Activated CD4-positive, alpha-beta T cell treated with anti-CD3 and anti-CD28 coated beads, Interleukin-2, amount 10 ng/mL, durations not matched to agents 7 days and 5 days (primary cell): ENCODE results near the gene STK32B. TPM values are rescaled to one million over a fixed set of nuclear protein-coding genes. Genes with fewer than 3 reads are reported as not detected.
"Not testable (repeated sequence)": the region's sequence is repeated elsewhere in the genome, so short reads cannot be mapped to it uniquely, and the experiment has no call there.

Experiments used
- CTCF ChIA-PET: fragments of 350-600 bp; sonication (Branson Sonifier 250); formaldehyde crosslinking; loops from one replicate; lab custom pipeline; 2021; ENCODE audit warnings: antibody characterized with exemption; lab: Charles Lee
- POLR2A ChIA-PET: fragments of 350-600 bp; sonication (Branson Sonifier 250); formaldehyde crosslinking; loops from one replicate; lab custom pipeline; 2021; ENCODE audit warnings: antibody characterized with exemption; lab: Charles Lee
- DNase-seq: peaks from one replicate; pipeline ENCODE4 v3.0.0-alpha.2; 2020
- H3K27ac Mint-ChIP-seq: one replicate; pipeline ENCODE4 v1.8.0; 2021; ENCODE audit warnings: mild to moderate bottlenecking, moderate library complexity, mixed read lengths
- H3K27me3 Mint-ChIP-seq: one replicate; pipeline ENCODE4 v1.8.0; 2021; ENCODE audit warnings: mixed read lengths
- H3K36me3 Mint-ChIP-seq: one replicate; pipeline ENCODE4 v1.8.0; 2021; ENCODE audit warnings: low read depth, mixed read lengths
- H3K4me1 Mint-ChIP-seq: one replicate; pipeline ENCODE4 v1.8.0; 2021; ENCODE audit warnings: mixed read lengths
- H3K4me3 Mint-ChIP-seq: one replicate; pipeline ENCODE4 v1.8.0; 2021; ENCODE audit warnings: mild to moderate bottlenecking, moderate library complexity, mixed read lengths
- H3K9me3 Mint-ChIP-seq: one replicate; pipeline ENCODE4 v1.8.0; 2021; ENCODE audit warnings: mixed read lengths
- total RNA-seq, 2 experiments: library from RNA; stranded (reverse); gene quantifications; one replicate each; pipeline ENCODE4 v1.2.3, GENCODE V29; 2021

The STK32B gene
- total RNA-seq, 2 experiments from 2014 or later = not detected

DNA sequence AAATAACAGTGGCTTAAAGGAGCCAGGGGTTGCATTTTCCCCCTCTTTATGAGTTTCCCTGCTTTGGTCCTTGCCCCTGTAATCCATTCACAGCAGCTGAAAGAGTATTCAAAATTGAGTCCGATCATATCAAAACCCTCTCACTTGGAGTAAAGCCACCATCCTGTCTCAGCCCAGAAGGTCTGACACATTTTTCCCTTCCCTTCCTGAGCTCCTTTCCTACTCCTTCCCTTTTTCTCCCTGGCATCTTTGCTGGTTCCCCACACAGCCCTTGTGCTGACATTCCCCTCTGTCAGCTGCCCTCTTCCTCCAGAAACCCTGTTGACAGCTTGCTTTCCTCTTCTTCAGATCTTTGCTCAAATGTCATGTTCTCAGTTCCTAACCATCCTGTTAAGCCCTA, 361.5 kb downstream of the STK32B start:
- H3K36me3 Mint-ChIP-seq = no peaks in the 10 kb centered on the region

DNA sequence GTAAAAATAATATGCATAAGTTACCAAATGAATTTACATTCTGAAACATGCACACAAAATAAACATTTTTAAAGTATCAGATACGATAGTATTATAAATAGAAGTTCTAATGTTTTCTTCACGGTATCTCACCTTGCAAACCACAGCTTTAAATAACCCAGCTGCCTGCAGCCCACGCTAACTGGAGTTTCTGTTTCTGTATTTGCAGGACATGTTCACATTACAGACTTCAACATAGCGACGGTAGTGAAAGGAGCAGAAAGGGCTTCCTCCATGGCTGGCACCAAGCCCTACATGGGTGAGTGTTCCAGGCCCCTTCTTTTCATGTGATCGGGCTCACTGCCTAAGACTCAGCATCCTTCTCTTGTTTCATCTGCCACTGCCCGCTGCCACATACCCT, 365.4 kb downstream of the STK32B start:
- H3K4me3 Mint-ChIP-seq = no peak overlapping the region
- no peaks in the 10 kb centered on the region for H3K27me3 Mint-ChIP-seq
- H3K9me3 Mint-ChIP-seq = no peaks in the 10 kb centered on the region
- no peaks in the 10 kb centered on the region for H3K4me1 Mint-ChIP-seq
- no peak for DNase-seq
- ChIA-PET CTCF (no interaction called here), POLR2A (no interaction called here)
- no peak overlapping the region for H3K27ac Mint-ChIP-seq
- H3K36me3 Mint-ChIP-seq = no peaks in the 10 kb centered on the region

More for the DNA sequence above, 361.5 kb downstream of the STK32B start:
- Mint-ChIP-seq H3K4me1 (no peaks in the 10 kb centered on the region), H3K9me3 (peaks cover 3% of the 10 kb centered on the region), H3K4me3 (no peak overlapping the region), H3K27me3 (no peaks in the 10 kb centered on the region), H3K27ac (no peak overlapping the region)
- DNase-seq = no peak
- POLR2A ChIA-PET = no interaction called here
- CTCF ChIA-PET = no interaction called here

DNA sequence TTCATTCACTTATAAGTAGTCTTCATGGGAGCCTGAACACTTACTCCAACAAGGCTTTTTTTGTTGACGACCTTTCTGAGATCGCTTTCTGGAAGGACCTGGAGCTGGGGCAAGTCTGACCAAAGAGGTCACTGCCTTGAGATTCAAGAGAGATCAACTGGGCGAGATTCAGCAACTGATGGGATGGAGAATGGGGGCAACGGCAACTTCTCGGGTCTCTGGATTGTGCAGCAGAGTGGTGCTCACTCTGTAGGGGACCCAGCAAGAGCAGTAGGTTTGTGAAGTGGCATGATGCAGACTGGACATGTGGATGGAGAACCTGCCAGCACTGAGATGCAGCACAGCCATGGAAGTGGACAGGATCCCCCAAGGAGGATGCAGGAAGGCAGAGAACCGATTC, 369.0 kb downstream of the STK32B start:
- H3K27ac Mint-ChIP-seq = no peak overlapping the region
- no peaks in the 10 kb centered on the region for H3K36me3 Mint-ChIP-seq
- DNase-seq = no peak
- H3K4me3 Mint-ChIP-seq = no peak overlapping the region
- no peaks in the 10 kb centered on the region for H3K27me3 Mint-ChIP-seq
- ChIA-PET CTCF (no interaction called here), POLR2A (no interaction called here)
- no peaks in the 10 kb centered on the region for H3K9me3 Mint-ChIP-seq
- H3K4me1 Mint-ChIP-seq = no peaks in the 10 kb centered on the region

DNA sequence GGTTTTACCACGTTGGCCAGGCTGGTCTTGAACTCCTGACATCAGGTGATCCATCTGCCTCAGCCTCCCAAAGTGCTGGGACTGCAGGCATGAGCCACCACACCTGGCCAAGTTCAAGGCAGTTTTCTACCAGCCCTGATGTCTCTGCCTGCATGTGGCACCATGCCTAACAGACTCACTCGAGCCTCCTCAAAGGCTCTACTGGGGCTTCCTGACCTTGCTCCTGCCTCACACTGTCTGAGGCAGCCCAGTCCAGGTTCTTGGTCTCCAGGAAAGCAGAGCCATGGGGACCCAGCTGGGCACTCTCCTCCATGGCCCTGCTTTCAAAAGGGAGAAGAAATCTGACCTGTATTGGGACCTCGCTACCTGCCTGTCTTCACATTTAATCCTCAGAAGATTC, 370.1 kb downstream of the STK32B start:
- Mint-ChIP-seq H3K36me3 (no peaks in the 10 kb centered on the region), H3K27ac (no peak overlapping the region), H3K4me1 (no peaks in the 10 kb centered on the region), H3K27me3 (no peaks in the 10 kb centered on the region), H3K9me3 (no peaks in the 10 kb centered on the region), H3K4me3 (no peak overlapping the region)
- DNase-seq = no peak
- POLR2A ChIA-PET = no interaction called here
- CTCF ChIA-PET = no interaction called here

DNA sequence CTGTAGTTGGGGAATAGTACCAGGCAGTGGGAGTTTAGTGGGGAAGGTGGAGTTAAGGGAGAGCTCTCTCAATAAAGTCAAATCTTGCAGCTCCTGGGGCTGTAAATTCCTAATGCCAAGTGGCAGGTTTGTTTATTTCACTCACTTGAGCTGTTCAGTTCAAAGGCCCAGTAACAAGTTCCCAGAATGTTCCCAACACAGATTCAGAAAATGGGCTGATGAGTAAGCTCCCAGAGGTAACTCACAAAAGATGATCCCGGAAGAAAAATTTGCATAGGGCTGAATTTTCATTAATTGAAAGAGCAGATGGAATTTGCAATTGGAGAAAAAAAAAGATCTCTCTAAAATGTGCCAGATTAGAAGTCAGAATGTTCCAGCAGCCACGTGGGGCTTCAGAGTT, 370.9 kb downstream of the STK32B start:
- POLR2A ChIA-PET = no interaction called here

DNA sequence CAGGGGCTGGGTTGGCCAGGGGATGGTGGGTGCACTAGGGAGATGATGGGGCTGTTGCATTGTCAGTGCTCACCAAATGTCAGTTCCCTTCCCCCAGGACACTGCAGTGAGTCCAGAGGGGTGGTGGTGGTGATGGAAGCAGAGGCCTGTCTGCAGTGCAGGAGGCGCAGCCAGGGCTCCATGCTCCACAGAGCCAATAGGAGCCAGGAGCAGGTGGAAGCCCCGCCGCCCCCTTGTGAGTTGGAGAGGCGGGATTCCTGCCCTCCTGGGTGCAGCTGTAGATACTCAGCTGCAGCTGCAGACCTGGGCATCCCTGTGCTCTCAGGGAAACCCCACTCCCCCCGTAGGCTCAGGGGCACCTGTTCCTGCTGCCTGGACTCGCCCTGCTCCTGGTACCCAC, 372.4 kb downstream of the STK32B start:
- CTCF ChIA-PET = no interaction called here
- POLR2A ChIA-PET = no interaction called here
- Mint-ChIP-seq H3K9me3 (no peaks in the 10 kb centered on the region), H3K4me3 (no peak overlapping the region), H3K4me1 (no peaks in the 10 kb centered on the region), H3K27ac (no peak overlapping the region), H3K36me3 (no peaks in the 10 kb centered on the region), H3K27me3 (no peaks in the 10 kb centered on the region)
- DNase-seq = no peak

More for the DNA sequence above, 370.9 kb downstream of the STK32B start:
- no peak overlapping the region for H3K4me3 Mint-ChIP-seq
- H3K9me3 Mint-ChIP-seq = no peaks in the 10 kb centered on the region
- no peaks in the 10 kb centered on the region for H3K27me3 Mint-ChIP-seq
- CTCF ChIA-PET = no interaction called here
- DNase-seq = no peak
- H3K36me3 Mint-ChIP-seq = no peaks in the 10 kb centered on the region
- H3K4me1 Mint-ChIP-seq = no peaks in the 10 kb centered on the region
- H3K27ac Mint-ChIP-seq = no peak overlapping the region

DNA sequence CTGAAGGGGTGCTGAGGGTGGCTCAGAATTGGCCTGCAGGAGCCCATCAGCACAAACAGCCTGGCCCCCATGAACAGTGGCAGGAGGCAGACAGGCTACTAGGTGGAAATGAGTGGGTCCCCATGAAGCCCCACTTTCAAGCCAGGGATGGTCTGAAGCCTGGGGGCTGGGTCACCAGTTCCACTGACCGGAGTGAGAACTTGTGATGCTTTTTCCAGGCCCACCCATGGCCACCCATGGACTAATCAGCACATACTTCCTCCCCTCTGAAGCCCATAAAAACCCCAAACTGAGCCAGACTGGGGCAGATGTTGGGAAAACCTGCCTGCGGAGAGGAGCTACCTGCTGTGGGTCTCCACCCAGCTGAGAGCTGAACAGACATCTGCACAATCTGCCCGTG, 372.9 kb downstream of the STK32B start:
- Mint-ChIP-seq H3K36me3 (no peaks in the 10 kb centered on the region), H3K27me3 (no peaks in the 10 kb centered on the region), H3K27ac (no peak overlapping the region), H3K9me3 (no peaks in the 10 kb centered on the region), H3K4me3 (no peak overlapping the region), H3K4me1 (no peaks in the 10 kb centered on the region)
- CTCF ChIA-PET = no interaction called here
- POLR2A ChIA-PET = no interaction called here
- DNase-seq = no peak

DNA sequence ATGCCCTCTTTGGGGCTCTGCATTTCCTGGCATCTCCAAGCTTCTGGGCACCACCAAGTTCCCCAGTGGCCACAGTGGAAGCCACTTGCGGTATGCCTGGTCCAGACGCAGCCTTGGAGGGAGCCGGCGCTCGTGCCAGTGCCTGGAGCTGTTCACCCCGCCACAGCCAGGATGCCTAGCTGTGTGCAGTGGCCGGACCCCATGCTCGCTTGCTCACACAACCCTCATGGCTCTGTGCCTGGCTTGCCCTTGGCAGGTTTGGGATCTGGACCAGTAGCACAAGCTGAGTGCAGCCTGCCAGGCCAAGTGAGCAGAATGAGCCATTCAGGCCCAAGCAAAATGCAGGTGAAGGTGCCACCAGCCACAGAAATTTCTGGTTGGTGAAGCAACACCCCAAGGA, 373.6 kb downstream of the STK32B start:
- CTCF ChIA-PET = no interaction called here
- Mint-ChIP-seq H3K27me3 (no peaks in the 10 kb centered on the region), H3K27ac (no peak overlapping the region), H3K4me1 (no peaks in the 10 kb centered on the region), H3K36me3 (no peaks in the 10 kb centered on the region), H3K4me3 (no peak overlapping the region), H3K9me3 (no peaks in the 10 kb centered on the region)
- POLR2A ChIA-PET = no interaction called here
- DNase-seq = no peak

DNA sequence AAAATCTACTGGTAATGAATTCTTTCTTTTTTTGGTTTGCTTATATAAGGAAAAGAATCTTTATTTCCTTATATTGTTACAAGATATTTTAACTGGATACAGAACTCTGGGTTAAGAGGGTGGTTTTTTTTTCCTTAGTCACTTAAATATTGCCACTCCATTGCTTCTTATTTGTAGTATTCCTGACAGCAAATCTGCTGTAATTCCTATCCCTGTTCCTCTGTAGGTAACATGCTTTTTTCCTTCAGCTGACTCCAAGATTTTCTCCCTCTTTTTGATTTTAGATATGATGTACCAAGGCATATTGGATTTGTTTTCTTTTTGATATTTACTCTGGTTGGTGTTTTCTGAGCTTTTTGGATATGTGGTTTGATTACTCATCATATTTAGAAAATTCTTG, 378.5 kb downstream of the STK32B start:
- no peaks in the 10 kb centered on the region for H3K4me1 Mint-ChIP-seq
- no peaks in the 10 kb centered on the region for H3K36me3 Mint-ChIP-seq
- H3K9me3 Mint-ChIP-seq = peaks cover 2% of the 10 kb centered on the region
- POLR2A ChIA-PET = no interaction called here
- no peak overlapping the region for H3K4me3 Mint-ChIP-seq
- DNase-seq = no peak
- H3K27me3 Mint-ChIP-seq = no peaks in the 10 kb centered on the region
- CTCF ChIA-PET = interaction anchor here (0.5 to 0.6 kb wide), 2 partner anchors 19 to 194 kb away, joined by 4 read pairs; no protein-coding TSS in a partner anchor
- H3K27ac Mint-ChIP-seq = no peak overlapping the region

DNA sequence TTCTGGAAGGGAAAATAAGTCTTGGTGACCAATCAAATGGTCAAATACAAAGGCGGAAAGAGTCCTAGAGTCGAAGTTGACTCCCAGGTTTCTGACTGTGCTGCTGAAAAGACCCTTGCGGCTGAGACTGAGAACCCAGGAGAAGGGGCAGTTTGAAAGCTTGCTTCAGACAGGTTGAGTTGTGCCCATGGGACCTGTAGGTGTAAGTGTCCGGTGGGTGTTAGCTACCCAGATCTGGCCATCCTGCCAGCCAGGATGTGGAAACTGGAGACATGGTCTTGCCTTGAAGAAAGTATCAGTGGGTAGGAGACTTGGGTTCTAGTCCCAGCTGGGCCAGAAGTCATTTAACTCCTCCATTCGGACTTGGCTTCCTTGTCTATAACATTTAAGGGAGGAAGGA, 381.9 kb downstream of the STK32B start:
- Mint-ChIP-seq H3K27me3 (no peaks in the 10 kb centered on the region), H3K36me3 (no peaks in the 10 kb centered on the region), H3K4me1 (no peaks in the 10 kb centered on the region), H3K27ac (no peak overlapping the region), H3K9me3 (peaks cover 2% of the 10 kb centered on the region), H3K4me3 (no peak overlapping the region)
- ChIA-PET CTCF (no interaction called here), POLR2A (no interaction called here)
- DNase-seq = no peak

DNA sequence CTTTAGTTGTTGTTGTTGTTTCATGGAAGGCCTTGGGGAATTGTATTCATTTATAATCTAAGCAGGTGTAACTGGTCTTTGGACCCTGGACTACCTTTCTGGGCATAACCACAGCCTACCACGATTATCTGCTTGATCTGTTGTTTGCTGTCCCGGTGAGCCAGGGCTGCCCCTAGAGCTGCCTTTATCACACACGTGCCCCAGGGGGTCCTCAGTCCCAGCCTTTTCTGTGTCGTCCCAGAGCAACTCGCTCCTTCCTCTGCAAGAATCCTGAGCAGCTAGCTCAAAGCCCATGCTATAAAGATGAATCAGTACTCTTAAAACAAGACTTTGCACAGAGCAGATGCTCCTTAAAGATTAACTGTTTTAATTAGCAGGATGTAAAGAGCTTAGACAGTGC, 383.9 kb downstream of the STK32B start:
- Mint-ChIP-seq H3K36me3 (no peaks in the 10 kb centered on the region), H3K27ac (no peak overlapping the region), H3K4me1 (no peaks in the 10 kb centered on the region), H3K9me3 (peaks cover 4% of the 10 kb centered on the region), H3K4me3 (no peak overlapping the region), H3K27me3 (no peaks in the 10 kb centered on the region)
- ChIA-PET POLR2A (no interaction called here), CTCF (interaction anchor here (0.9 kb wide), 1 partner anchor 23 kb away, joined by 3 read pairs; no protein-coding TSS in a partner anchor)
- no peak for DNase-seq

DNA sequence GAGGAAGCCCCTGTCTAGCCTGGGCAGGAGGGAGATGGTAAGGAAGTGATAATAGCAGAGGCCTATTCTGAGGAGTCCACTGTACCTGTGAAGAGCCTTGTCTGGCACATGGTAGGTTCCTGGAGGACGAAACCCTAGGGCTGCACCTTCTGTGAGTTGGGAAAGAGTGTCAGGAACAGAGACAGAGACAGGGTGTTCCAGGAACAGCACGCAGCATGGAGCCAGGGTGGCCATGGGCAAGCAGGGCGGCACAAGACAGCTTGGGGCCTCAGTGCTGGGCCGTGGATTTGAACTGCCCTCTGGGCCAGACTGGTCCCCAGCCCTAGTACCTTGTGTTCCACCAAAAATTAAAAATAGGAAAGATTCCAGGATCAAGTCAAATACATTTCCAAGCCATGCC, 384.5 kb downstream of the STK32B start:
- CTCF ChIA-PET = interaction anchor here (0.9 kb wide), 1 partner anchor 22 kb away, joined by 3 read pairs; no protein-coding TSS in a partner anchor

DNA sequence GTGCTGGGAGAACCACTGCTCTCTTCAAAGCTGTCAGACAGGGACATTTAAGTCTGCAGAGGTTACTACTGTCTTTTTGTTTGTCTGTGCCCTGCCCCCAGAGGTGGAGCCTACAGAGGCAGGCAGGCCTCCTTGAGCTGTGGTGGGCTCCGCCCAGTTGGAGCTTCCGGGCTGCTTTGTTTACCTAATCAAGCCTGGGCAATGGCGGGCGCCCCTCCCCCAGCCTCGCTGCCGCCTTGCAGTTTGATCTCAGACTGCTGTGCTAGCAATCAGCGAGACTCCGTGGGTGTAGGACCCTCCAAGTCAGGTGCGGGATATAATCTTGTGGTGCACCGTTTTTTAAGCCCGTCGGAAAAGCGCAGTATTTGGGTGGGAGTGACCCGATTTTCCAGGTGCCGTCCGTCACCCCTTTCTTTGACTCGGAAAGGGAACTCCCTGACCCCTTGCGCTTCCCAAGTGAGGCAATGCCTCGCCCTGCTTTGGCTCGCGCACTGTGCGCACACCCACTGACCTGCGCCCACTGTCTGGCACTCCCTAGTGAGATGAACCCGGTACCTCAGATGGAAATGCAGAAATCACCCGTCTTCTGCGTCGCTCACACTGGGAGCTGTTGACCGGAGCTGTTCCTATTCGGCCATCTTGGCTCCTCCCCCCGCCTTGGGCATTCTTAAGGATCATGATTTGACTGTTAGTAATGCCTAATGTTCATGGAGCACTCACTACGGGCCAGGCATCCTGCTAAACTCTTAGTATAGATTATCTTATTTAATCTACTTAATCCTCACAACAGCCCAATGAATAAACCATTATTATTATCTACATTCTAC, 392.9 kb downstream of the STK32B start:
- H3K27me3 Mint-ChIP-seq, H3K4me1 Mint-ChIP-seq, H3K9me3 Mint-ChIP-seq, H3K27ac Mint-ChIP-seq, H3K4me3 Mint-ChIP-seq, H3K36me3 Mint-ChIP-seq, CTCF ChIA-PET, DNase-seq, POLR2A ChIA-PET: not testable (repeated sequence)

More for the DNA sequence above, 384.5 kb downstream of the STK32B start:
- H3K36me3 Mint-ChIP-seq = no peaks in the 10 kb centered on the region
- POLR2A ChIA-PET = no interaction called here
- H3K4me1 Mint-ChIP-seq = no peaks in the 10 kb centered on the region
- DNase-seq = no peak
- no peak overlapping the region for H3K4me3 Mint-ChIP-seq
- no peak overlapping the region for H3K27ac Mint-ChIP-seq
- no peaks in the 10 kb centered on the region for H3K27me3 Mint-ChIP-seq
- H3K9me3 Mint-ChIP-seq = peaks cover 3% of the 10 kb centered on the region
